NT2/D1 (cell line): ENCODE results near the gene ADAMTS20.

Experiments
- SUZ12 ChIP-seq: IDR thresholded peaks from 2 replicates; pipeline ENCODE4 v1.6.1; 2011; ENCODE audit not compliant: insufficient read length, insufficient read depth; ENCODE audit errors: extremely low read depth
- YY1 ChIP-seq: IDR thresholded peaks from 2 replicates; pipeline ENCODE4 v1.6.1; 2011; ENCODE audit not compliant: insufficient read length, insufficient read depth
- ZNF274 ChIP-seq: IDR thresholded peaks from 2 replicates; pipeline ENCODE4 v1.6.1; 2011; ENCODE audit warnings: mild to moderate bottlenecking, low read depth, low read length

DNA sequence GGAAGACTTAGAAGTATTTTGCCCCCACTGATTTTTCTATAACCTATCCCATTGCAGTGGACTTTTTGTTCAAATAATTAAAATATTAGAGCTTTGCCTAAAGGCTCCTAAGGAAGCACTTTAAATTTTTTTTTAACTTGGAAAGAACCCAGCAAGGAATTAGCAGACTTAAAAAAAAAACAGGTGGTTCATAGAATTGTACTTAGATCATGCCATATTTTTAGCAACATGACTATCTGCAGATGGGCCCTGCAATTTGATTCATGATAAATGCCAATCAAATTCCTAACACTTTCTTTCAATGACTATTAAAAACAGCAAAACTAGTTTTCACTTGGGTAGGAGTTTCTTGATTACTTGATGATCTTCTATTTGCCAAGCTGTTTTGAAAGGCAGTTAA lies 11.5 kb downstream of the ADAMTS20 start:
- no peak for TF ChIP-seq YY1
- TF ChIP-seq ZNF274, result no peak
- no peak for TF ChIP-seq SUZ12
